HEK293 (cell line): ENCODE data around the gene ZNF423.

Experiments used
- INSM2 ChIP-seq: fragments of 450-650 bp; formaldehyde crosslinking; IDR thresholded peaks from 2 replicates; pipeline ENCODE4 v1.5.1; 2016; ENCODE audit warnings: missing biosample characterization, missing genetic modification characterization
- PATZ1 ChIP-seq: fragments of 450-650 bp; formaldehyde crosslinking; IDR thresholded peaks from 2 replicates; pipeline ENCODE4 v1.5.1; 2016; ENCODE audit warnings: missing biosample characterization, missing genetic modification characterization
- YY1 ChIP-seq: fragments of 450-650 bp; formaldehyde crosslinking; IDR thresholded peaks from 2 replicates; pipeline ENCODE4 v1.5.1; 2018; ENCODE audit warnings: missing biosample characterization, missing genetic modification characterization
- ZBTB20 ChIP-seq: fragments of 450-650 bp; formaldehyde crosslinking; IDR thresholded peaks from 2 replicates; pipeline ENCODE4 v1.5.1; 2016; ENCODE audit warnings: missing biosample characterization, missing genetic modification characterization
- ZNF140 ChIP-seq: fragments of 450-650 bp; formaldehyde crosslinking; IDR thresholded peaks from 2 replicates; pipeline ENCODE4 v1.5.1; 2016; ENCODE audit warnings: missing biosample characterization, missing genetic modification characterization
- ZNF23 ChIP-seq: fragments of 450-650 bp; formaldehyde crosslinking; IDR thresholded peaks from 2 replicates; pipeline ENCODE4 v1.5.1; 2016; ENCODE audit warnings: missing biosample characterization, missing genetic modification characterization, borderline replicate concordance
- ZNF596 ChIP-seq: fragments of 450-650 bp; IDR thresholded peaks from 2 replicates; pipeline ENCODE4 v1.5.0; 2018; ENCODE audit warnings: missing biosample characterization, mild to moderate bottlenecking, missing genetic modification characterization, moderate library complexity
- TF ChIP-seq, protein P1 (sequence below): fragments of 450-650 bp; formaldehyde crosslinking; IDR thresholded peaks from 2 replicates; pipeline ENCODE4 v1.5.1; 2016; ENCODE audit warnings: missing biosample characterization, missing genetic modification characterization
- TF ChIP-seq, protein P2 (sequence below): fragments of 450-650 bp; formaldehyde crosslinking; IDR thresholded peaks from 2 replicates; pipeline ENCODE4 v1.5.1; 2017; ENCODE audit warnings: missing biosample characterization, missing genetic modification characterization
- TF ChIP-seq, protein P3 (sequence below): fragments of 450-650 bp; formaldehyde crosslinking; conservative IDR thresholded peaks from 2 replicates; pipeline ENCODE4 v1.5.1; 2016; ENCODE audit warnings: low read depth, missing biosample characterization, missing genetic modification characterization

- TF ChIP-seq PATZ1 (tag by site-specific recombination) (no peak), ZNF596 (tag by site-specific recombination) (no peak), YY1 (tag by site-specific recombination) (no peak), ZBTB20 (tag by site-specific recombination) (no peak), INSM2 (tag by site-specific recombination) (no peak), ZNF140 (no peak), ZNF23 (tag by site-specific recombination) (no peak)
- TF ChIP-seq, protein P1, sequence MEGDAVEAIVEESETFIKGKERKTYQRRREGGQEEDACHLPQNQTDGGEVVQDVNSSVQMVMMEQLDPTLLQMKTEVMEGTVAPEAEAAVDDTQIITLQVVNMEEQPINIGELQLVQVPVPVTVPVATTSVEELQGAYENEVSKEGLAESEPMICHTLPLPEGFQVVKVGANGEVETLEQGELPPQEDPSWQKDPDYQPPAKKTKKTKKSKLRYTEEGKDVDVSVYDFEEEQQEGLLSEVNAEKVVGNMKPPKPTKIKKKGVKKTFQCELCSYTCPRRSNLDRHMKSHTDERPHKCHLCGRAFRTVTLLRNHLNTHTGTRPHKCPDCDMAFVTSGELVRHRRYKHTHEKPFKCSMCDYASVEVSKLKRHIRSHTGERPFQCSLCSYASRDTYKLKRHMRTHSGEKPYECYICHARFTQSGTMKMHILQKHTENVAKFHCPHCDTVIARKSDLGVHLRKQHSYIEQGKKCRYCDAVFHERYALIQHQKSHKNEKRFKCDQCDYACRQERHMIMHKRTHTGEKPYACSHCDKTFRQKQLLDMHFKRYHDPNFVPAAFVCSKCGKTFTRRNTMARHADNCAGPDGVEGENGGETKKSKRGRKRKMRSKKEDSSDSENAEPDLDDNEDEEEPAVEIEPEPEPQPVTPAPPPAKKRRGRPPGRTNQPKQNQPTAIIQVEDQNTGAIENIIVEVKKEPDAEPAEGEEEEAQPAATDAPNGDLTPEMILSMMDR (tag by site-specific recombination), result no peak
- TF ChIP-seq, protein P2, sequence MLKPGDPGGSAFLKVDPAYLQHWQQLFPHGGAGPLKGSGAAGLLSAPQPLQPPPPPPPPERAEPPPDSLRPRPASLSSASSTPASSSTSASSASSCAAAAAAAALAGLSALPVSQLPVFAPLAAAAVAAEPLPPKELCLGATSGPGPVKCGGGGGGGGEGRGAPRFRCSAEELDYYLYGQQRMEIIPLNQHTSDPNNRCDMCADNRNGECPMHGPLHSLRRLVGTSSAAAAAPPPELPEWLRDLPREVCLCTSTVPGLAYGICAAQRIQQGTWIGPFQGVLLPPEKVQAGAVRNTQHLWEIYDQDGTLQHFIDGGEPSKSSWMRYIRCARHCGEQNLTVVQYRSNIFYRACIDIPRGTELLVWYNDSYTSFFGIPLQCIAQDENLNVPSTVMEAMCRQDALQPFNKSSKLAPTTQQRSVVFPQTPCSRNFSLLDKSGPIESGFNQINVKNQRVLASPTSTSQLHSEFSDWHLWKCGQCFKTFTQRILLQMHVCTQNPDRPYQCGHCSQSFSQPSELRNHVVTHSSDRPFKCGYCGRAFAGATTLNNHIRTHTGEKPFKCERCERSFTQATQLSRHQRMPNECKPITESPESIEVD (tag by site-specific recombination), result no peak
- TF ChIP-seq, protein P3, sequence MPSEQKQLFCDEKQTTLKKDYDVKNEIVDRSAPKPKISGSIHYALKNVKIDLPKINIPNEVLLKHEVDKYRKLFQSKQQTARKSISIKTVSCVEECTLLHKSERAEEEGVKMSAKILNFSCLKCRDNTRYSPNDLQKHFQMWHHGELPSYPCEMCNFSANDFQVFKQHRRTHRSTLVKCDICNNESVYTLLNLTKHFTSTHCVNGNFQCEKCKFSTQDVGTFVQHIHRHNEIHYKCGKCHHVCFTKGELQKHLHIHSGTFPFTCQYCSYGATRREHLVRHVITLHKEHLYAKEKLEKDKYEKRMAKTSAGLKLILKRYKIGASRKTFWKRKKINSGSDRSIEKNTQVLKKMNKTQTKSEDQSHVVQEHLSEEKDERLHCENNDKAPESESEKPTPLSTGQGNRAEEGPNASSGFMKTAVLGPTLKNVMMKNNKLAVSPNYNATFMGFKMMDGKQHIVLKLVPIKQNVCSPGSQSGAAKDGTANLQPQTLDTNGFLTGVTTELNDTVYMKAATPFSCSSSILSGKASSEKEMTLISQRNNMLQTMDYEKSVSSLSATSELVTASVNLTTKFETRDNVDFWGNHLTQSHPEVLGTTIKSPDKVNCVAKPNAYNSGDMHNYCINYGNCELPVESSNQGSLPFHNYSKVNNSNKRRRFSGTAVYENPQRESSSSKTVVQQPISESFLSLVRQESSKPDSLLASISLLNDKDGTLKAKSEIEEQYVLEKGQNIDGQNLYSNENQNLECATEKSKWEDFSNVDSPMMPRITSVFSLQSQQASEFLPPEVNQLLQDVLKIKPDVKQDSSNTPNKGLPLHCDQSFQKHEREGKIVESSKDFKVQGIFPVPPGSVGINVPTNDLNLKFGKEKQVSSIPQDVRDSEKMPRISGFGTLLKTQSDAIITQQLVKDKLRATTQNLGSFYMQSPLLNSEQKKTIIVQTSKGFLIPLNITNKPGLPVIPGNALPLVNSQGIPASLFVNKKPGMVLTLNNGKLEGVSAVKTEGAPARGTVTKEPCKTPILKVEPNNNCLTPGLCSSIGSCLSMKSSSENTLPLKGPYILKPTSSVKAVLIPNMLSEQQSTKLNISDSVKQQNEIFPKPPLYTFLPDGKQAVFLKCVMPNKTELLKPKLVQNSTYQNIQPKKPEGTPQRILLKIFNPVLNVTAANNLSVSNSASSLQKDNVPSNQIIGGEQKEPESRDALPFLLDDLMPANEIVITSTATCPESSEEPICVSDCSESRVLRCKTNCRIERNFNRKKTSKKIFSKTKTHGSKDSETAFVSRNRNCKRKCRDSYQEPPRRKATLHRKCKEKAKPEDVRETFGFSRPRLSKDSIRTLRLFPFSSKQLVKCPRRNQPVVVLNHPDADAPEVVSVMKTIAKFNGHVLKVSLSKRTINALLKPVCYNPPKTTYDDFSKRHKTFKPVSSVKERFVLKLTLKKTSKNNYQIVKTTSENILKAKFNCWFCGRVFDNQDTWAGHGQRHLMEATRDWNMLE, result no peak
These were observed 139.5 kb downstream of the ZNF423 start for GRCh38 chr16:49716339-49716934.
